Measurements from ENCODE around the gene UVSSA.

The UVSSA gene

GRCh38 chr4:1407657-1408333, 60.8 kb downstream of the UVSSA start:
- DNase-seq (ENCODE audit: low read depth), result no peak

- no peak for DNase-seq (ENCODE audit: low read depth)
These were observed 61.4 kb downstream of the UVSSA start for GRCh38 chr4:1408418-1408817.

- no peak for DNase-seq (ENCODE audit: low read depth)
These were observed 62.1 kb downstream of the UVSSA start for GRCh38 chr4:1409079-1409478.

DNA sequence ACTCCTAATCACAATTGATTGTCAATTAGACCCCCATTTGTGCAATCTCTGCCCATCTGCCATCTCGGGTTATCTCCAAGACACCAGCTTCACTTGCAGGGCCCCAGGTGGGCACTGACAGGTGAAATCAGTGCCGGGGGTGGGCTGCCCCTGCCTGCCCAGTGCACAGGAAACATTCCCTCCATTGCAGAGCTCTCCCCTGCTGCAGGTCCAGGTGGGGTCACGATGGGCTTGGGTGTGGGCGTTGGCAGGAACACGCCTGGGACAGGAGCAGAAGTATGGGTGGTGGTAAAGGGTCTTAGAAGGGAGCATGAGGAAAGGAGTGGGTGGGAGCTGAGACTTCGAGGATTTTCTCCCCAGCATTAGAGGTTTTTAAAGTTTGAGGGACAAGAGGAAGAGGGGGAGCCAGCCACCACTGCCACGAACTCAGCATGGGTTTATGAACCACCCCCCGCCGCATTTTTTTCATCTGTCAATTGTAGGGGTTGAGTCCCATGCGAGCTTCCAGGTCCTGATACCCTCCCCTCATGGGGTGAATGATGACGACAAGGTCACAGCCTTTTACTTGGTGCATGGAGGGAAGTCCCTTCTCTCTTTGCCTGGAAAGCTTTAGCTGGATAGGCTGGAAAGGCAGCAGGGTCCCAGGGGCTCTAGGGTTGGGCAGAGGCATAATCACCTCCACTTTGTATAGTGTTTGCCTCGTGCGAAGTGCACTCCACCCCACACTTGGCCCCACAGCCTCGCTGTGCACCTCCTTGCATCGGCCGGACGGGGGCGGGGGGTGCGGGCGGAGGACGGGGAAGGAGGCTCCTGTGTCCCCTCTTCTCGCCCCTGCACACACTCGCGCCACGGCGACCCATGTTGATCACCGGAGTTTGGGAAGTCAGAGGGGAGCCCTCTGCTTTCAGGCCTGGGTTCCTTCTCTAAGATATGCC, 62.8 kb downstream of the UVSSA start:
- DNase-seq (ENCODE audit: low read depth), result no peak

GRCh38 chr4:1410491-1411325, 63.7 kb downstream of the UVSSA start:
- DNase-seq (ENCODE audit: low read depth), result no peak

DNA sequence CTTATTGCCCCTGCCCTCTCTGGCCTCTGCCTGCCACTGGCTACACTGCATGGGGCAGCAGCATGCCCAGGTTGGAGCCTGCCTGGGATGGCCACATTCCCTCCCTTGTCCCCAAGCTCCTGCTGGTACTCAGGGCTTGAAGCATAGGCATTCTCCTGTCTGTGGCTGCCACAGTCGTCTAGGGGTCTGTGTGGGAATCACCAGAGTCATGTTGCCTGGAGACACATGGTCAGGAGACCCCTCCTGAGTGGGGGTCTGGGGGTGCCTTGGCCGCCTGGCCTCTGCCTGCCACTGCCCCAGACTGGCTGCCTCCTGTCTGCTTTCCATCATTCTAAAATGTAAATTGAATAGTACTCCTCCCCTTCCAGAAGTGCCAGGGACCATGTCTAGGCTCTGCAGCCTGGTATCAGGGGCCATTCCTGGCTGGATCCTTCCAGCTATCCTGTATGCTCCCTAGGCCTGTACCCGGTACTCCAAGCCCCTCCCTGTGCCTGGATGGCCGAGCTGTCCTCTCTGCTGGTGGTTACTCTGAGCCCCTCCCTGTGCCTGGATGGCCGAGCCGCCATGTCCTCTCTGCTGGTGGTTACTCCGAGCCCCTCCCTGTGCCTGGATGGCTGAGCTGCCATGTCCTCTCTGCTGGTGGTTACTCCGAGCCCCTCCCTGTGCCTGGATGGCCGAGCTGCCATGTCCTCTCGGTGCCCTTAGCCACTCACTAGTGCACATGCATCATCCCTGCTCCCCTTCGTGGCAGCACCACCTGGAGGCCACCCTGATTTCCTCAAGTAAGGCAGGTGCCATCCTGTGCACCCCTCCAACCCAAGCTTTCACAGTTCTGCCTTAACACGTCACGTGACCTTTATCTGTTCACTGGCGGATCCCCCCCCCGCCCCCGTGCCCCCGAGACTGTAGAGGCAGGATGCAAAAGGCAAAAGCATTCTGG, 64.7 kb downstream of the UVSSA start:
- no peak for DNase-seq (ENCODE audit: low read depth)

- no peak for DNase-seq (ENCODE audit: low read depth)
These were observed 65.6 kb downstream of the UVSSA start for GRCh38 chr4:1412376-1413203.

DNA sequence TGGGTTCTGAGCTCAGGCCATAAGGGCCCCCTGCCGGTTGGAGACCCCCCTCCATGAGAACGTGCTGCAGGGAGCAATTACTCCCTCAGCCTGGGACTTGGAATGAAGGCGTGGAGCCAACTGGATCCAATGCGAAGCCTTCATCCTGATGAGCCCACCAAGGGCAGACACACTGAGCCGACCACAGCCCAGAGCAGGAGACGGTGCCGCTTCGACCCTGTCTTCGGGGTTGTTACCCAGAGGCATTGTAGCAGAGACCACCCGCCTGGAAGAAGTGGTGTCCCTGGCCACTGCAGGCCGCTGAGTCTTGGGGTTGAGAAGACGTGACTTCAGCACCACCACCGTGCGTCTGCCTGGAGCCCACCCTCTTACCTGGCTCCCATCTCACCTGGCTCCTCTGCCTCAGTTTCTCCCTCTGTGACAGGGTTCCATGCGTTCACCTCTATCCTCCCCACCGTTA, 66.2 kb downstream of the UVSSA start:
- no peak for DNase-seq (ENCODE audit: low read depth)

DNA sequence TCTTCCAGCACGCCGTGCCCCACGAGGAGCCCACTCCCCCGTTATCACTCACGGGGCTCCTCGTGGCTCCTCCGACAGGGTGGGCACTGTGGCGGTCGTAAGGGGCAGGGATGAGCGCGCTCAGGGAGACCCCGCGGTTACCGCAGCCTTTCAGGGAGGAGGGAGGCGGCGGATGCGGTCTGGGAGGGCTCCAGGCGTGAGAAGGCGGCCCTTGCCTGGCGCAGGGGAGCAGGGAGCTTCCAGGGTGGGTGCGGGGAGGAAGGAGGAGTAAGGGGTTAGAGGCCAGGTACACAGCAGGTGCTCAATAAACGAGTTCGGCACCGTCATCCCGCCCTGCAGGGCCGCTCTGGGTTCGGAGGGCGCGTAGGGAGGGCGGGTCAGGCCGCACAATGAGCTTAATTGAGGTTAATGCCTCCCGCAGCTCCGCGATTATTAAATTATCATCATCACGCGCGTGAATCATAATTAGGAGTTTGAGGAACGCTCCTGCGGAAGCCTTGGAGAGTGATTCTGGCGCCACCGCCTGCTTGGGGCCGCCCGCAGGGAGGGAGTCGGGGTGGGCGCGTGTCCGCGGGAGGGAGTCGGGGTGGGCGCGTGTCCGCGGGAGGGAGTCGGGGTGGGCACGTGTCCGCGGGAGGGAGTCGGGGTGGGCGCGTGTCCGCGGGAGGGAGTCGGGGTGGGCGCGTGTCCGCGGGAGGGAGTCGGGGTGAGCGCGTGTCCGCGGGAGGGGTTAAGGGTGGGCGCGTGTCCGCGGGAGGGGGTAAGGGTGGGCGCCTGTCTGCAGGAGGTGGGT, 66.9 kb downstream of the UVSSA start:
- DNase-seq (ENCODE audit: low read depth), result no peak

DNA sequence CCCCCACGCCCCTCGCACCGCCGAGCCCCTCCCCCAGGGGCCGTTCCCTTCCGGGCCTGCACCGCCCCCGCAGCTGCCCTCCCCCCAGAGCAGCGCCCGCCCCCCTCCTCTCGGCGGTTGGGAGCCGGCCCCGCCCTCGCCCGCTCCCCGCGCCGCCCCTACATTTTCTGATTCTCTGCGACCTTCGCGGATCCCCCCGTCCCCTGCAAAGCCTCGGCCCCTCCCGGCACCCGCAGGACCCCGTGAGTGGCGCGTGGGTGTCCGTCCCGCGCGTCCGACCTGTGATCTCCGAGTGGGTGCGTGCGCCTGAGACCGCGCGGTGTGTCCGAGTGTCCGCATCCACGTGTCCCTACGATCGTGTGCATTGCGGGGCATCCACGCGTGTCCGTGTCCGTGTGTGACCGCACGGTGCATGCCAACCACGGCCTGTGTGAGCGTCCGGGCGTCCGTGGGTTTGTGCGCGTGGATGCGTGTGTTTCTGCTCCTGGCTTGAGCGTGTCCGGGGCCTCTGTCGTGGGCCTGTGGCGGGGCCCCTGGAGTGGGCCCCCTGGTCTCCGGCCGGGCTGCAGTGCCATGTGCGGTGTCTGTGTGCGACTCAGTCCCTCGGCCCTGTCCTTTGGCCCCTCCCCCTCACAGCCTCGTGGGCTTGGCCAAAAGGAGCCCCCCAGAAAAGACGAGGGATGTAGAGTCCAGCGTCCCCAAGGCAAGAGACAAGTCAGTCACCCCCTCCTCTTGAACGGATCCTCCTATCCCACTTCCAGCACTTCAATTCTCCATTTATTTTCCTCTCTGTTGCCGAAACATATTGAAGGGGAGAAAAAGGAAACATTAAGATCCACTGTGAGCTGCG, 68.0 kb downstream of the UVSSA start:
- DNase-seq (ENCODE audit: low read depth), result no peak

GRCh38 chr4:1415681-1415981, 68.6 kb downstream of the UVSSA start:
- no peak for DNase-seq (ENCODE audit: low read depth)

- no peak for DNase-seq (ENCODE audit: low read depth)
These were observed 69.3 kb downstream of the UVSSA start for GRCh38 chr4:1416051-1416947.

GRCh38 chr4:1416948-1417260, 69.9 kb downstream of the UVSSA start:
- DNase-seq (ENCODE audit: low read depth), result no peak

DNA sequence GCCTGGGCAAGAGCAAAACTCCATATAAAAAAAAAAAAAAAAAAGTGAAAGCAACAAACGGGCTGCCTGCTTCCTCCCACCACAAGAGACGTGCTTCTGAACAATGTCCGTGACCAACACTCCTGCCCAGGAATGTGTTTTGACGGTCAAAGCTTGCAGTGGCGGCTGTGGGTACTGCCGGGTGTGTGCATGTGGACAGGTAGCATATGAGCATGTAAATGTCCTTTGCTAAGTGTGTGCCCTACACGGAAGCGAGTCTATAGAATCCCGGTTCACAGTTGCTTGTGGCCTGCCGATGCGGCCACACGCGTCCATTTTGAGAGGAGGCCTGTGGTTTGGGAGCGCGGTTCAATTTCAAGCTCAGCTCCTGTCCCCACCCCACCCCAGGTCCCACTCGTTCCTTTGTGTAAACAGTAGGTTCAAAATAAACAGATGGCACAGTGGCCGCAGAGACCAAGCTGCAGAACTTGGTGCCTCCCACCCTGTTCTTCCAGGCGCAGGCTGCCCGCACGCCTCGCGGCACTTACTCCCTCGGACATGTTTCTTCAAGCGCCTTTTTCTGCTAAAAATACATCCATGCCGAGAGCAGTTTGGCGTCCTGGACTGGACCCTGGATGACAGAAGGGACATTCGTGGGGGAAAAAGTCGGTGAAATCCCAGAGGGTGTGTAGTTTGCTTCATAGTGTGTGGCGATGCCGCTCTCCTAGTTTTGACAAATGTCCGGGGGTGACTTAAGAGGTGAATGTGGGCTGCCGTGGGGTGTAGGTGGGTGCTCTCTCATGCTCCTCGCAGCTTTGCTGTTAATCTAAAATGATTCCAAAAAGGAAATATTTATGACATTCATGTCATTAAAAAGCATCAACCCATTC, 70.7 kb downstream of the UVSSA start:
- no peak for DNase-seq (ENCODE audit: low read depth)

GRCh38 chr4:1418494-1419285, 71.7 kb downstream of the UVSSA start:
- no peak for DNase-seq (ENCODE audit: low read depth)

GRCh38 chr4:1419708-1420107, 72.7 kb downstream of the UVSSA start:
- no peak for DNase-seq (ENCODE audit: low read depth)

Measured in HS-27A (cell line).